K562 (cell line): ENCODE measurements around the gene ROBO1.

Source experiments
- AFF4 ChIP-seq: sonication (generic); formaldehyde crosslinking; IDR thresholded peaks from 2 replicates; pipeline ENCODE4 v1.8.0; 2023; ENCODE audit warnings: mild to moderate bottlenecking, missing genetic modification reagents
- CTCF ChIP-seq, 3 experiments: IDR thresholded peaks in 2 of 3; conservative IDR thresholded peaks in 1 of 3; 2 replicates each; pipeline ENCODE4 v1.5.1; 2011 to 2012; ENCODE audit warnings: low read length in 3 of 3, mild to moderate bottlenecking in 3 of 3, control low read depth in 2 of 3, improper control_type of control experiment in 1 of 3, inconsistent platforms in 1 of 3, low read depth in 1 of 3, mixed read lengths in 1 of 3, moderate library complexity in 1 of 3; ENCODE audit not compliant: insufficient read depth in 2 of 3
- EP300 ChIP-seq: IDR thresholded peaks from 2 replicates; pipeline ENCODE4 v1.6.1; 2012; ENCODE audit warnings: low read length, improper control_type of control experiment
- FOXM1 ChIP-seq, 2 experiments: fragments of 450-650 bp in 1 of 2; sonication (generic) in 1 of 2; formaldehyde crosslinking in 1 of 2; IDR thresholded peaks; 2 replicates each; pipeline versions ENCODE4 v1.6.1 to v1.9.0; 2017 to 2022; ENCODE audit warnings: low read depth in 2 of 2, mild to moderate bottlenecking in 2 of 2, missing genetic modification reagents in 1 of 2, moderate library complexity in 1 of 2
- IRF2 ChIP-seq: sonication (generic); formaldehyde crosslinking; IDR thresholded peaks from 2 replicates; pipeline ENCODE4 v1.8.1; 2022; ENCODE audit warnings: mild to moderate bottlenecking, missing genetic modification reagents
- MAX ChIP-seq: sonication (generic); formaldehyde crosslinking; IDR thresholded peaks from 2 replicates; pipeline ENCODE4 v1.9.0; 2022; ENCODE audit warnings: mild to moderate bottlenecking, missing genetic modification reagents
- MEF2A ChIP-seq: IDR thresholded peaks from 2 replicates; pipeline ENCODE4 v1.6.1; 2011; ENCODE audit warnings: low read depth, mild to moderate bottlenecking, low read length, moderate library complexity; ENCODE audit not compliant: control insufficient read depth
- MTF1 ChIP-seq: fragments of 250-450 bp; sonication (Bioruptor Pico); IDR thresholded peaks from 2 replicates; pipeline ENCODE4 v1.9.0; 2021; ENCODE audit warnings: moderate library complexity, mild to moderate bottlenecking, inconsistent platforms, borderline replicate concordance
- NFE2L1 ChIP-seq: fragments of 450-650 bp; IDR thresholded peaks from 2 replicates; pipeline ENCODE4 v1.6.1; 2016; ENCODE audit warnings: missing genetic modification characterization, low read depth, mild to moderate bottlenecking, missing compliant biosample characterization, moderate library complexity, borderline replicate concordance
- PTBP1 ChIP-seq: fragments of 200-400 bp; formaldehyde crosslinking; IDR thresholded peaks from 2 replicates; pipeline ENCODE4 v1.6.1; 2017; ENCODE audit warnings: low read depth, low read length

GRCh38 chr3:78736863-78737262, 1030.9 kb downstream of the ROBO1 start:
- TF ChIP-seq EP300 (no peak), IRF2 (no peak), MAX (no peak), NFE2L1 (no peak), CTCF (IDR thresholded peaks at IDR 0.05 in 2 of 3, conservative IDR thresholded peaks at IDR 0.05 in 1 of 3; ENCODE audit: insufficient read depth in 2 of 3, low read depth in 1 of 3, low read length in 3 of 3) (no peak), AFF4 (CRISPR knock-in tag) (no peak), FOXM1 (IDR thresholded peaks at IDR 0.05; ENCODE audit: low read depth) (no peak), FOXM1 (CRISPR knock-in tag; IDR thresholded peaks at IDR 0.05; ENCODE audit: low read depth) (no peak), MTF1 (CRISPR knock-in tag) (no peak), PTBP1 (no peak), MEF2A (no peak)
